Measurements from ENCODE around the gene TCEAL5.
"Not testable (repeated sequence)": the region's sequence is repeated elsewhere in the genome, so short reads cannot be mapped to it uniquely, and the experiment has no call there.

The TCEAL5 gene

DNA sequence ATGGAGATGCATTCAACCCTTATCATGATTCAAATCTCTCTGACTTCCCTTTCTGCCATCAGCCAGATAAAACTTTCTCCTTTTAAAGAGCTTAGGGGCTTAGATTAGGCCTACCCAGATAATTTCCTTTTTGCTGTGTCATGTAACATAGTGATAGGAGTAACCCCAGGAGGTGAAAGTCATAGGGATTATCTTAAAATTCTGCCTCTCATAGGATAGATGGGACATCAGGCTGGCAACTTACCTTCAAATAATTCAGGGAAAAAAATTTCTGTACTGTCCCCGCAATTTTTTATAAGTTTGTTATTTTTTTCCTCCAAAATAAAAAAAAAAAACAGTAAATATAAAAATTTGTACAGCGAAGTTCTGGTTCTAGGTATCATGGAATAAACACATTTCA lies 40.9 kb downstream of the TCEAL5 start:
- H3K27me3 ChIP-seq (ENCODE audit: control insufficient read depth in 1 of 2, insufficient read depth in 1 of 2, low read length in 2 of 2): peaks cover 0 to 37% of the 10 kb centered on the region in 2 experiments
- not testable (repeated sequence) for H2BK120ac ChIP-seq (ENCODE audit: low read depth, low read length); H4K91ac ChIP-seq (ENCODE audit: low read length); H2BK5ac ChIP-seq (ENCODE audit: low read depth, low read length, poor library complexity, severe bottlenecking); H3K79me1 ChIP-seq (replicated peaks; ENCODE audit: low read length, poor library complexity, severe bottlenecking); H3K9me3 ChIP-seq (ENCODE audit: control insufficient read depth, low read length); H3K4me2 ChIP-seq (ENCODE audit: low read length, poor library complexity, severe bottlenecking); H3K9ac ChIP-seq (ENCODE audit: low read length); H2AFZ ChIP-seq (ENCODE audit: low read depth, low read length); H3K36me3 ChIP-seq (ENCODE audit: control insufficient read depth in 1 of 2, insufficient read depth in 2 of 2, low read depth in 1 of 2, low read length in 2 of 2); H2AK5ac ChIP-seq (ENCODE audit: low read length, severe bottlenecking); H3K27ac ChIP-seq (ENCODE audit: low read length, poor library complexity, severe bottlenecking); H3K4me1 ChIP-seq (ENCODE audit: control insufficient read depth, insufficient read depth, low read depth, low read length); H3K4ac ChIP-seq (ENCODE audit: low read depth in 1 of 2, low read length in 2 of 2); H3K23ac ChIP-seq (ENCODE audit: low read length in 2 of 2); H3K4me3 ChIP-seq (ENCODE audit: insufficient read depth in 1 of 2, low read depth in 1 of 2, low read length in 2 of 2); H3K14ac ChIP-seq (ENCODE audit: low read length in 2 of 2); H2BK15ac ChIP-seq (ENCODE audit: low read depth, poor library complexity, severe bottlenecking); H3K18ac ChIP-seq (ENCODE audit: low read depth in 1 of 2, low read length in 2 of 2); H2BK12ac ChIP-seq (ENCODE audit: low read length in 2 of 2); DNase-seq; H4K8ac ChIP-seq (ENCODE audit: low read length)
- no CpG with 5 or more reads among the region's 2 CpGs for WGBS

DNA sequence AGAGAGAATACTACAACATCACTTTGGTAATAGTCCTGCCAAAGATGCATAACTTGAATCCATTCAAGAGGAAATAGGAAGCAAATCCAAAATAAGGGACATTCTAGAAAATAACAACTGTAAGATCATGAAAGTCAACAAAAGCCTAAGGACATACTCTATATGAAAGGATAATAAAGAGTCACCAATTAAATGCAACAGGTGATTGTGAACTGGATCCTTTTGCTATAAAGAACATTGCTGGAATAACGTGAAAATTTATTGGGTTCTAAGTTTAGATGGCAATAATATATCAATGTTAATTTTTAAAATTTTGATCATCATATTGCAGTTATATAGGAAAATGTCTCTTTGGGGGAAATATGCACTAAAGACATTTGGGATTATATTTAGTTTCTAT lies 41.7 kb downstream of the TCEAL5 start:
- Histone ChIP-seq H3K4ac (ENCODE audit: low read depth in 1 of 2, low read length in 2 of 2) (no peak overlapping the region), H3K14ac (ENCODE audit: low read length in 2 of 2) (no peak overlapping the region), H2AFZ (ENCODE audit: low read depth, low read length) (no peak overlapping the region), H3K9me3 (ENCODE audit: control insufficient read depth, low read length) (no peaks in the 10 kb centered on the region), H3K4me1 (ENCODE audit: control insufficient read depth, insufficient read depth, low read depth, low read length) (no peaks in the 10 kb centered on the region), H3K18ac (ENCODE audit: low read depth in 1 of 2, low read length in 2 of 2) (no peak overlapping the region), H4K91ac (ENCODE audit: low read length) (no peak overlapping the region), H2BK5ac (ENCODE audit: low read depth, low read length, poor library complexity, severe bottlenecking) (no peak overlapping the region), H3K4me3 (ENCODE audit: insufficient read depth in 1 of 2, low read depth in 1 of 2, low read length in 2 of 2) (no peak overlapping the region), H3K27me3 (ENCODE audit: control insufficient read depth in 1 of 2, insufficient read depth in 1 of 2, low read length in 2 of 2) (peaks cover 0 to 32% of the 10 kb centered on the region in 2 experiments), H3K27ac (ENCODE audit: low read length, poor library complexity, severe bottlenecking) (no peak overlapping the region), H3K4me2 (ENCODE audit: low read length, poor library complexity, severe bottlenecking) (no peak overlapping the region), H3K23ac (ENCODE audit: low read length in 2 of 2) (no peak overlapping the region), H3K79me1 (replicated peaks; ENCODE audit: low read length, poor library complexity, severe bottlenecking) (no peaks in the 10 kb centered on the region), H4K8ac (ENCODE audit: low read length) (no peak overlapping the region), H2BK12ac (ENCODE audit: low read length in 2 of 2) (no peak overlapping the region), H3K9ac (ENCODE audit: low read length) (no peak overlapping the region), H2BK15ac (ENCODE audit: low read depth, poor library complexity, severe bottlenecking) (no peak overlapping the region), H3K36me3 (ENCODE audit: control insufficient read depth in 1 of 2, insufficient read depth in 2 of 2, low read depth in 1 of 2, low read length in 2 of 2) (no peaks in the 10 kb centered on the region), H2BK120ac (ENCODE audit: low read depth, low read length) (no peak overlapping the region), H2AK5ac (ENCODE audit: low read length, severe bottlenecking) (no peak overlapping the region)
- no CpG with 5 or more reads among the region's 1 CpG for WGBS
- no peak for DNase-seq

DNA sequence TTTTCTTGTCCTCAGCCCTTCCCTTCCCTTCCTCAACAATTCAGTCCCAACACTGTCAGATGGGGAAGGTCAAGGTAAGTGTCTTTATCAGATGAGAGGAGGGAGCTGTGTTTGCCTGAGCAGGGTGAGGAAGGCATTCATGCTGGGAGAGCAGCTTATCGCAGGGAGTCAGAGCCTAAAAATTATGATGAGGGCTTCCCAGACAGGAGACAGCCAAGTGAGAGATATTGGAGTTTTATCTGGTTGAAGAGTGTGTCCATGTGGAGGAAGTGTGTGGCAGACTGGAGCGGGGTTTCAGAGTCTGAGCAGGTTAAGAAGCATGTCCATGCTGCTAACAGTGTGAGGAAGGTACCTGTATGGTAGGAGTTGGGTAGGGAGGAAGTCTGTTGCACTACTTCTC lies 43.3 kb downstream of the TCEAL5 start:
- H3K27ac ChIP-seq (ENCODE audit: low read length, poor library complexity, severe bottlenecking): no peak overlapping the region
- no peak overlapping the region for H3K23ac ChIP-seq (ENCODE audit: low read length in 2 of 2)
- no peak overlapping the region for H2BK5ac ChIP-seq (ENCODE audit: low read depth, low read length, poor library complexity, severe bottlenecking)
- peaks cover 0 to 35% of the 10 kb centered on the region in 2 experiments for H3K27me3 ChIP-seq (ENCODE audit: control insufficient read depth in 1 of 2, insufficient read depth in 1 of 2, low read length in 2 of 2)
- H3K18ac ChIP-seq (ENCODE audit: low read depth in 1 of 2, low read length in 2 of 2): no peak overlapping the region
- H4K8ac ChIP-seq (ENCODE audit: low read length): no peak overlapping the region
- H2BK15ac ChIP-seq (ENCODE audit: low read depth, poor library complexity, severe bottlenecking): no peak overlapping the region
- H3K4me1 ChIP-seq (ENCODE audit: control insufficient read depth, insufficient read depth, low read depth, low read length): no peaks in the 10 kb centered on the region
- no peak overlapping the region for H2AK5ac ChIP-seq (ENCODE audit: low read length, severe bottlenecking)
- H3K36me3 ChIP-seq (ENCODE audit: control insufficient read depth in 1 of 2, insufficient read depth in 2 of 2, low read depth in 1 of 2, low read length in 2 of 2): no peaks in the 10 kb centered on the region
- H3K9me3 ChIP-seq (ENCODE audit: control insufficient read depth, low read length): no peaks in the 10 kb centered on the region
- H2AFZ ChIP-seq (ENCODE audit: low read depth, low read length): no peak overlapping the region
- no peak overlapping the region for H3K4me2 ChIP-seq (ENCODE audit: low read length, poor library complexity, severe bottlenecking)
- no peak overlapping the region for H2BK120ac ChIP-seq (ENCODE audit: low read depth, low read length)
- H3K4ac ChIP-seq (ENCODE audit: low read depth in 1 of 2, low read length in 2 of 2): no peak overlapping the region
- H3K9ac ChIP-seq (ENCODE audit: low read length): no peak overlapping the region
- 90% methylated on average over 2 of the region's 2 CpGs for WGBS
- no peaks in the 10 kb centered on the region for H3K79me1 ChIP-seq (replicated peaks; ENCODE audit: low read length, poor library complexity, severe bottlenecking)
- no peak overlapping the region for H3K4me3 ChIP-seq (ENCODE audit: insufficient read depth in 1 of 2, low read depth in 1 of 2, low read length in 2 of 2)
- H2BK12ac ChIP-seq (ENCODE audit: low read length in 2 of 2): no peak overlapping the region
- no peak for DNase-seq
- H3K14ac ChIP-seq (ENCODE audit: low read length in 2 of 2): no peak overlapping the region
- no peak overlapping the region for H4K91ac ChIP-seq (ENCODE audit: low read length)

DNA sequence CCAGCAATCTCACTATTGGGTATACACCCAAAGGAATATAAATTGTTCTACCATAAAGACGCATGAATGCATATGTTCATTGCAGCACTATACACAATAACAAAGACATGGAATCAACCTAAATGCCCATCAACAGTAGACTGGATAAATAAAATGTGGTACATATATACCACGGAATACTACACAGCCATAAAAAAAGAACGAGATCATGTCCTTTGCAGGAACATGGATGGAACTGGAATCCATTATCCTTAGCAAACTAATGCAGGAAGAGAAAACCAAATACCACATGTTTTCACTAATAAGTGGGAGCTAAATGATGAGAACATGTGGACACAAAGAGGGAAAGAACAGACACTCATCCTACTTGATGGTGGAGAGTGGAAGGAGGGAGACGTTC lies 50.6 kb downstream of the TCEAL5 start:
- DNase-seq; H3K18ac ChIP-seq (ENCODE audit: low read depth in 1 of 2, low read length in 2 of 2); H3K23ac ChIP-seq (ENCODE audit: low read length in 2 of 2); H3K9ac ChIP-seq (ENCODE audit: low read length); H3K36me3 ChIP-seq (ENCODE audit: control insufficient read depth in 1 of 2, insufficient read depth in 2 of 2, low read depth in 1 of 2, low read length in 2 of 2); H2BK5ac ChIP-seq (ENCODE audit: low read depth, low read length, poor library complexity, severe bottlenecking); H3K14ac ChIP-seq (ENCODE audit: low read length in 2 of 2); H3K9me3 ChIP-seq (ENCODE audit: control insufficient read depth, low read length); H3K4me1 ChIP-seq (ENCODE audit: control insufficient read depth, insufficient read depth, low read depth, low read length); H4K91ac ChIP-seq (ENCODE audit: low read length); H3K4me2 ChIP-seq (ENCODE audit: low read length, poor library complexity, severe bottlenecking); H2BK120ac ChIP-seq (ENCODE audit: low read depth, low read length); H3K27ac ChIP-seq (ENCODE audit: low read length, poor library complexity, severe bottlenecking); H3K4ac ChIP-seq (ENCODE audit: low read depth in 1 of 2, low read length in 2 of 2); H2BK15ac ChIP-seq (ENCODE audit: low read depth, poor library complexity, severe bottlenecking); H3K4me3 ChIP-seq (ENCODE audit: insufficient read depth in 1 of 2, low read depth in 1 of 2, low read length in 2 of 2); H2BK12ac ChIP-seq (ENCODE audit: low read length in 2 of 2); H4K8ac ChIP-seq (ENCODE audit: low read length); H3K79me1 ChIP-seq (replicated peaks; ENCODE audit: low read length, poor library complexity, severe bottlenecking); H2AFZ ChIP-seq (ENCODE audit: low read depth, low read length); H2AK5ac ChIP-seq (ENCODE audit: low read length, severe bottlenecking): not testable (repeated sequence)
- WGBS: no CpG with 5 or more reads among the region's 4 CpGs
- H3K27me3 ChIP-seq (ENCODE audit: control insufficient read depth in 1 of 2, insufficient read depth in 1 of 2, low read length in 2 of 2): peaks cover 0 to 54% of the 10 kb centered on the region in 2 experiments

Measured in mesenchymal stem cell (in vitro differentiated cells and primary cell).